ENCODE measurements around the gene LINGO1. TPM values are rescaled to one million over a fixed set of nuclear protein-coding genes. Genes with fewer than 3 reads are reported as not detected.
A peak's percentile ranks its signal among the peaks of the same experiment; 100 is the strongest.

The LINGO1 gene
- total RNA-seq, 1 experiment from 2014 or later, result 10.6 TPM

DNA sequence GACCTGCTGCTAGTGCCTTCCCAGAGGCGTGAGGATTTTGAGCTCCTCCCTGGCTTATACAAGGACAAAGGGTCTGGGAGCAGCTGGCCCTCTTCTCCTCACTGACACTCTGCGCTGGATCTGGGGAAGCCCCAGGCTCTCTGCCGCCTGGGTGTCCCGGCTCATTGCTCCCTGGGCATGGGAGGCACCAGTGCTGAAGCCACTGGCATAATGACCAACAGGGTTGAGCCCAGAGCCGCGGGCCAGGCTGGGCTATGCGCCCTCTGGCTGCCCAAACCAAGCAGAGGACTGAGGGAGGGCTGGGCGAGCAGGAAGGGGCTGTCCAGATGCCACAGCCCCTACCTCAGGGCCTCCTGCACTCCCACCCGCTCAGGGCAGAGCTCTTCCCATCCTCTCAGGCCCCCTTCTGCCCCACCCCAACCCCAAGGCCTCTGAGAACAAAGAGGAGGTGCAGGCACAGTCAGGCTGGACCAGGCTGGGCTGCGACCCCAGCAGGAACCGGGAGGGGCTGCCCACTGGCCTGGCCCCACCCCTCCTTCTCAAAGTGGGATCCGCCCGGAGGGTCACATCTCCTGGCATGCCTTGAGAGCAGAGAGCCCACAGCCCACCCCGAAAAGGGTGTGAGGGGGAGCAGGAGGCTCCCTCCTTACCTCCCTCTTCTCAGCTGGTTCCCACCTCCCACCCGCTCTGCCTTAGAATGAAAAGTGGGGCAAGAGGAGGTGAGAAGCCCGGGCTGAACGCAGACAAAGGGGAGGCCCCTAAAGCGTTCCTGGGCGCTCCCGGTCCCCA, 1.6 kb downstream of the LINGO1 start:
- H3K36me3 ChIP-seq (replicated peaks; ENCODE audit: control insufficient read depth, insufficient read depth, low read length), result no peaks in the 10 kb centered on the region; the same call in 1 of the 2 replicates
- peaks cover 7% of the 10 kb centered on the region for H3K27me3 ChIP-seq (ENCODE audit: control insufficient read depth, insufficient read depth, low read length)
- peak overlapping the region; percentile 58 for H3K4me3 ChIP-seq (ENCODE audit: insufficient read depth, low read depth, low read length)
- peak; percentile 89 for DNase-seq

DNA sequence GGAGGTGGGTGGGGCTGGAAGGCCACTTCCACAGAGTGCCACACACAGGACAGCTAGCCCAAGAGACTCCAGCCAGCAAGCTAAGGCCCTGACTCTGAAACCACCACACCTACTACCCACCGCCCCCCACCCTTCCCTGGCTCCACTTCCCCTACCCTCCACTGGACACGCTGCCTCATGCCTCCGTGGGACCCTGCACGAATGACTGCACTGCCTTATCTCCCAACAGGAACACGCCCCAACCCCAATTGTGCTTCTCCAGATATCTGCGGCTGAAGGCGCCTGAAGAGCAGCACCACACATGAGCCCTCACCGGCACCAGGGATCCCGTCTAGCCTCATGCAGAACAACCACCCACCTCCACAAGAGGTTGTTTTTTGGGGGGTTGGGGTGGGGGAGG, 2.7 kb downstream of the LINGO1 start:
- Histone ChIP-seq H3K36me3 (replicated peaks; ENCODE audit: control insufficient read depth, insufficient read depth, low read length) (no peaks in the 10 kb centered on the region; the same call in 1 of the 2 replicates), H3K4me3 (ENCODE audit: insufficient read depth, low read depth, low read length) (no peak overlapping the region), H3K27me3 (ENCODE audit: control insufficient read depth, insufficient read depth, low read length) (peaks cover 2% of the 10 kb centered on the region; the same call in 1 of the 2 replicates)
- DNase-seq, result peak; percentile 32

DNA sequence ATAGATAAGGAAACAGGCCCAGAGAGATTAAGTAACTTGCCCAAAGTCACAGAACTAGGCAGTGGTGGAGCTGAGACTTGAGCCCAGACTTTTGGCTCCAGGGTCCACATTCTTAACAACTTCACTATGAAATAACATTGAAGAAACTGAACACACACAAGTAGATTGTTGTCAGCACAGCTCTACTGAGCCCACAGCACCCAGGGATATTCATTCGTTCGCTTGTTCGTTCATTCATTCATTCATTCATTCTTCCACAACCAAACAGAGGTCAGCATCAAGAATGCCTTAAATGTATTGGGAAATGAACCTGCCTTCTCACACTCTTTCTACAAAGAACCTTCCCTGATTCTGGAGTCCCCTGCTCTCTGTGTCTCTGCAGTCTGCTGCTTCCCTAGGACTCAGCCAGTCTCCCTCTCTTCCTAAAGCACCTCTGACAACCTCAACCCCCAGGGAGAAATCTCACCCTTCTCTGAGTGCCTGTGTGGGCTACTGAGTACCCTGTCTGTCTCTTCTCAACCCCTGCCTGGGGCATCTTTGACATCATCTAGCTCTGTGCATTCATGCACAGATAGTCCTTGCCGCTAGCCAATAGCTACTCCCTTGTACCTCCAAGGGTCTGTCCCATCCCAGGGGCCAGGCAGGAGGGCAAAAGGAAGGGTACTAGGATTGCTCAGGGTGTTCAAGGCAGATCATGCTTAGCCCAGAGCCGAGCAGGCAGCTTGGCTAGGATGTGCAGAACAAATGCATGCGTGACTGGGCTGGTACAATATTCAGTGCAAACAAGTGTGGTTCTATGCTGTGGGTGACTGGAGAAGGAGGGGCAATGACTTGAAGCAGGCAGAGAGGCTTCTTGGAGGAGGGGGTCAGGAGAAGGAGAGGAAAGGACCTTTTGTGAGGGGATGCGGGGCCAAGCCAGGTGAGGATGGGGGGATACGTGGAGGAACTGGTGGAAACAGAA, 3.4 kb downstream of the LINGO1 start:
- Histone ChIP-seq H3K4me3 (ENCODE audit: insufficient read depth, low read depth, low read length) (no peak overlapping the region), H3K27me3 (ENCODE audit: control insufficient read depth, insufficient read depth, low read length) (peaks cover 2% of the 10 kb centered on the region; the same call in 1 of the 2 replicates), H3K36me3 (replicated peaks; ENCODE audit: control insufficient read depth, insufficient read depth, low read length) (no peaks in the 10 kb centered on the region; the same call in 1 of the 2 replicates)
- no peak for DNase-seq

DNA sequence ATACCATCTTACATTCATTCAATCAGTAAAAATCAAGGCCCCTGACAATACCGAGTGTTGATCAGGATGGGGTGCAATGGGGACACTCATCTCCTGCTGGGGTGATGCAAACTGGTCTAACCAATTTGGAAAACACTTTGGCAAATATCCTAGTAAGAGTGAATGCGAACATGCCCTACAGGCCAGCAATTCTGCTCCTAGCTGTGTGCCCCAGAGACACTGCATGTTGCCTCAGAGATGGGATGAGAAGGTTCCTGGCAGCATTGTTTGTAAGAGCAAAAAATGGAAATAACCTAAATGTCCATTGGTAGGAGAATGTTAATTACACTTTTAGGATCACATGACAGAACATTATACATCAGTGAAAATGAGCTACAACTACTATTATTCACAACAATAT, 4.7 kb downstream of the LINGO1 start:
- Histone ChIP-seq H3K4me3 (ENCODE audit: insufficient read depth, low read depth, low read length) (no peak overlapping the region), H3K36me3 (replicated peaks; ENCODE audit: control insufficient read depth, insufficient read depth, low read length) (no peaks in the 10 kb centered on the region; the same call in none of the 2 replicates), H3K27me3 (ENCODE audit: control insufficient read depth, insufficient read depth, low read length) (peaks cover 2% of the 10 kb centered on the region; the same call in 1 of the 2 replicates)
- DNase-seq, result no peak

DNA sequence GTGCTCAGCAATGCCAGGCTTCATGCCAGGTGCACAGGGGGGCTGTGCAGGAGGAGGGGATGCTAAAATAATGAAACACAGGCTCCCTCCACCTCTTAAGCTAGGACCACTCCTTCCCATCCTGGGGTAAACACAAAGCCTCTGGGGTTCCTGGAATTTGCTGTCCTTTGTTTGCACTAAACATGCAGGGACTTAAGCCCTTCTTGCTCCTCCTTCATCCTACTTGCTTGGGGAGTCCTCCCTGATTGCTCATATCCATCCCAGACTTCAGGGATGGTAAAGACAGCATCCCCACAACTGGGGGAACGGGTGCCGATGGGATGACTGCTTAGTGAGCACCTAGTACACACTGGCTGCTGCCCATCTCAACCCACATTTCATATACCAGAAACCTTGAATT, 5.1 kb downstream of the LINGO1 start:
- Histone ChIP-seq H3K36me3 (replicated peaks; ENCODE audit: control insufficient read depth, insufficient read depth, low read length) (no peaks in the 10 kb centered on the region; the same call in none of the 2 replicates), H3K27me3 (ENCODE audit: control insufficient read depth, insufficient read depth, low read length) (peaks cover 2% of the 10 kb centered on the region; the same call in 1 of the 2 replicates), H3K4me3 (ENCODE audit: insufficient read depth, low read depth, low read length) (no peak overlapping the region)
- peak; percentile 85 for DNase-seq

DNA sequence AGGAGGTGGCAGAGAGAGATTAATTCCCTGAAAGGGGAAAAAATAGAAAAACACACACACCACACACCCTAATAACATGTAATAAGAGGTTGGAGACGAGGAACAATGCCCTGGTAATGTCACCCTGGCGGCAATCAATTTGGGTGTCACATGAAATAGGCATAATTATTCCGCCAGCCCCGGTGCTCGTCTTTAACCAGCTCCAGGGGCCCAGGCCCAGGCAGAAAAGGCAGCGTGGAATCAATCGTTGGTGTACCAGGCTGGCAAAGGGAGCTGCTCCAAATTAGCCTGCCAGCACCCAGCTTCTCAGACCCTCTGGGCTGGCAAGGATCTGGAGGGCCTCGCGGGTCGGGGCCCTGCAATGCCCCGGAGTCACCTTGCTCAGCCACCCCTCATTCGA, 5.6 kb downstream of the LINGO1 start:
- no peak for DNase-seq
- Histone ChIP-seq H3K27me3 (ENCODE audit: control insufficient read depth, insufficient read depth, low read length) (peaks cover 2% of the 10 kb centered on the region; the same call in 1 of the 2 replicates), H3K36me3 (replicated peaks; ENCODE audit: control insufficient read depth, insufficient read depth, low read length) (no peaks in the 10 kb centered on the region; the same call in none of the 2 replicates), H3K4me3 (ENCODE audit: insufficient read depth, low read depth, low read length) (no peak overlapping the region)

DNA sequence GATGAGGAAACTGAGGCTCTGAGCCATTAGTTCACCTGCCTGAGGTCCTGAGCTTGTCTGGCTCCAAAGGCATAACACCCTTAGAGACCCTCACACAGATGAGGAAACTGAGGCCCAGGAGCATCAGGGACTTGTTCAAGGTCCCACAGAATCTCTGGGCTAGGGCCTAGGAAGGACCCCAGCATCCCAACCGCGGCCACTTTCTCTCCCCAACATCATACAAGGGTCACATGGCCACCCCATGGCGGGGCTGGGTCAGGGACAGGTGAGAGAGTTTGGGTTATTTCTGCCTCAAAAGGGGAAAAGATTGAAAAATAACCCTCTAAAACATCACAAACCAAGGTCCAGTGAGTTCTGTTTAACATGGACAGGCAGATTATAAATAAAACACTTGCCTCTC, 6.7 kb downstream of the LINGO1 start:
- Histone ChIP-seq H3K36me3 (replicated peaks; ENCODE audit: control insufficient read depth, insufficient read depth, low read length) (no peaks in the 10 kb centered on the region; the same call in none of the 2 replicates), H3K27me3 (ENCODE audit: control insufficient read depth, insufficient read depth, low read length) (no peaks in the 10 kb centered on the region), H3K4me3 (ENCODE audit: insufficient read depth, low read depth, low read length) (no peak overlapping the region)
- no peak for DNase-seq

DNA sequence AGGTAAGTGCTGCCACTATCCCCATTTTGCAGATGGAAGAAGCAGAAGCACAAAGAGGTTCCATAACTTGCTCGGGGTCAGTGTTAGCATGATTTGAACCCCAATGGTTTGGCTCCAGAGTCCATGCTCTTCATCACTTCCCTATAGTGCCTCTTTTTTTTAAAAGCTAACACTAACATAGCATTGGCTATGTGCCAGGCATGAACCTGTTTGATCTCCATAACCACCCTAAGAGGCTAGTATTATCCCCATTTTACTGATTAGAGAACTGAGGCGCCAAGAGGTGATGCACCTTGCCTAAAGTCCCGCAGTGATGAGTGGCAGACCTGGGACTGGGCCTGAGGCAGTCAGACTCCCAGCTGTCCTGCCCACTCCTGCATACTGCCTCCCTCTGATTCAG, 7.3 kb downstream of the LINGO1 start:
- peak; percentile 48 for DNase-seq
- Histone ChIP-seq H3K36me3 (replicated peaks; ENCODE audit: control insufficient read depth, insufficient read depth, low read length) (no peaks in the 10 kb centered on the region; the same call in none of the 2 replicates), H3K4me3 (ENCODE audit: insufficient read depth, low read depth, low read length) (no peak overlapping the region), H3K27me3 (ENCODE audit: control insufficient read depth, insufficient read depth, low read length) (no peaks in the 10 kb centered on the region)

DNA sequence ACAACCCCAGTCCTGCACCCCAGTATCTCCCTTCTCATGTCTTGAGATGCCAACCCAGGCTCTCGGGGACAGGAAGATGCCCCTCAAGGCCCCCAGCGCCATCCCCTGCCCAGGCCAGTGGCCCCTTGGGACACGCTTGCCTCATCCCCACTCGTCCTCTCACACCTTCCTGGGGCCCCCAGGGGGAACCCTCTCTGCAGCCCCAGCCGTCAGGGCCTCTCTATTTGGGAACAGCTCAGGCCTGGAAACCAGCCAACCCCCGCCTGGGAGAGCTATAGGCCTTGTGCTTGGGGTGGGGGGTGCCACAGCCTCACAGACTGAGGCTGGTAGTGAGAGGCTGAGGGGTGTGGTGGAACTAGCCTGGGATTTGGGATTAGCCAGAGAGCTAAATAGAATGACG, 7.8 kb downstream of the LINGO1 start:
- no peaks in the 10 kb centered on the region; the same call in none of the 2 replicates for H3K36me3 ChIP-seq (replicated peaks; ENCODE audit: control insufficient read depth, insufficient read depth, low read length)
- peak; percentile 72 for DNase-seq
- H3K4me3 ChIP-seq (ENCODE audit: insufficient read depth, low read depth, low read length), result no peak overlapping the region
- no peaks in the 10 kb centered on the region for H3K27me3 ChIP-seq (ENCODE audit: control insufficient read depth, insufficient read depth, low read length)

DNA sequence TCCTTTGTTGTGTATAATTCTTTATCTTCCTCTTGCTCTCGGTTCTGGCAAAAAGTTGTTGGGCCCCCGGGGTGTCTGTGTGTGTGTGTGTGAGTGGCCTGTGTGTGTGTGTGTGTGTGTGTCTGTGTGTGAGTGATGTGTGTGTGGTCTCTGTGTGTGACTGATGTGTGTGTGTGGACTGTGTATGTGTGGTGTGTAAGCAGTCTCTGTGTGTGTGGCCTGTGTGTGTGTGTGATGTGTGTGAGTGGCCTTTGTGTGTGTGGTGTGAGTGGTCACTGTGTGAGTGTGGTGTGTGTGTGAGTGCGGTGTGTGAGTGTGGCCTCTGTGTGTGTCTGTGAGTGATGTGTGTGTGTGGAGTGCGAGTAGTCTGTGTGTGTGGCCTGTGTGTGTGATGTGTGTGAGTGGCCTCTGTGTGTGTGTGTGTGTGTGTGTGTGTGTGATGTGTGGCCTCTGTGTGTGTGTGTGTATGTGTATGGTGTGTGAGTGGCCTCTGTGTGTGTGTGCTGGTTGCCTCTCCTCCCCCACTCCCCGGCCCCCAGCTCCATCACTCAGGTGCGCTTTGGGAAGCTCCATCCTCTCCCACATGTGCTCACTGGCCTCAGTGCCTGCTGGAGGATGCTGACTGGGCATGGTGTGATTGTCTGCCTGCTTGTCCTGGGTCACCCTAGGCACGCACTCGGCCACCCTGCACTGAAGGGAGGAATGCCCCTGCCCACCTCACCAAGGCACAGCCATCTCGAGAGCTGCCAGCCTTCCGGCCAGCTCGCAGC, 8.8 kb downstream of the LINGO1 start:
- DNase-seq, result peak; percentile 75
- H3K36me3 ChIP-seq (replicated peaks; ENCODE audit: control insufficient read depth, insufficient read depth, low read length), result no peaks in the 10 kb centered on the region; the same call in 1 of the 2 replicates
- H3K4me3 ChIP-seq (ENCODE audit: insufficient read depth, low read depth, low read length), result no peak overlapping the region
- H3K27me3 ChIP-seq (ENCODE audit: control insufficient read depth, insufficient read depth, low read length), result no peaks in the 10 kb centered on the region

DNA sequence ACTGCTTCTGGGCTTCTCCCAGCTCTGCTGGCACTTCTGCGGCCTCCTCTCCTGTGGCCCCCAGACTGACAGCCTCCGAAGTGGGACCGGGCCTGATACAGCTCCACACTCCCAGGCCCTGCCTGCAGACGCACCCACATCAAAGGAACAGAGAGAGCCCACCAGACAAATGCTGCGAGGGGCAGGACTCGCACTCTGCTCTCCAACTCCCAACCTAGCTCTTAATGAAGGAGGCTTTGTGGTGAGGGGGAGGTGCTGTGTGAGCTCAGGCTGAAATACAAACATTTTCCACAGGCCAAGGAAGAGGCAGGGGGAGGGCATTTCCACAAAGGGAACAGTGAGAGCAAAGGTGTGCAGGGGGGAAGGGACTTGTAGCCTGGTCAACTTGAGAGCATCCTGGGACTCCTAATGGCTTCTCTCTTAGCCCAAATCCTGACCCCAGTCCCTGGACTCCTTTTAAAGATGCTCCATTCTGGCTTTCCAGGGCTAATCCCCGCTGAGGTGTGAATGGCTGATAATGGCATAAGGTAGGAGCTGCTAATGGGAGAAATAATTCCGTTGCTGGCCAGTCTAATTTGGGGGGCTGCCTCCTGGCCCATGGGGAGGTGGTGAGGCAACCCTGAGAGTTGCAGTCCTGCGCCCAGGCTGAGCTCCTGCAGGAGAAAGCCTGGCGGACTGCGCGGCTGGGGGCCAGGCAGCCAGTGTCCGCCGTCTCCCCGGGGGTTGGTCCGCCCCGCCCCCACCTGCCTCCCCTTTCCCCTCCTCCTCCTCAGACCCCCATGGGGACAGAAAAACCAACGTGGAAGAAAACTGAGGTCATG, 9.6 kb downstream of the LINGO1 start:
- Histone ChIP-seq H3K27me3 (ENCODE audit: control insufficient read depth, insufficient read depth, low read length) (no peaks in the 10 kb centered on the region), H3K4me3 (ENCODE audit: insufficient read depth, low read depth, low read length) (no peak overlapping the region), H3K36me3 (replicated peaks; ENCODE audit: control insufficient read depth, insufficient read depth, low read length) (no peaks in the 10 kb centered on the region; the same call in 1 of the 2 replicates)
- peak; percentile 91 for DNase-seq

DNA sequence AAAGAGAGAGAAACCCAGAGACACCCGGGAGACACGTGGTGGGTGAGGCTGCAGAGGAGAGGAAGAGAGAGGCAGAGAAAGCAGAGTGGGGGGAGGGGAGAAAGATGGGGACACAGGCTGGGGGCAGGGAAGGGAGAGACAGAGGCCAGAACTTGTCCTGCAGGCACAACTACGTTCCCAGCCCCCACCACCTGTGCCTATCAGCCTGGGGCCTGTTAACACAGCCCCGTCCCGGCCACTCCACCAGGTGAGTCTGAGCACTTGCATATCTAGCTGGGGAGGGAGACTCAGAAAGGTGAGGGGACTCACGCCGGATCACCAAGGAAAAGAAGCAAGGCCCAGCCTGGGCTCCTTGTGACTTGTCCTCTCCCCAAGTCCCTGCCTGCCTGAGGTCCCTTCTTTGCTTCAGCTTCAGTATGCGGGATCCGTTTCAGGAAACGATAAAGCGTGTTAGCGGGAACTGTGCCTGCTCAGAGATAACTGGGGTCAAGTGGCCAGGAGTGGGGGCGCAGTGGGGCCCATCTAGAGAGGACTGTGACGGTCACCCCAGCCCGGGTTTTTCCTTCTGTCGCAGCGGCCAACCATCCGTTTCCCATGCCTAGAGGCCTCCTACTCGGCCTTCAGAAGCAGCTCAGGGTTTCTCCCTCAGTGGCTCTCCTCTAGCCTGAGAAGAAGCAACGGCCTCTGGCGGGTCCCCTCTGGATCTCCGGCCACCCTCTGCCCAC, 10.3 kb downstream of the LINGO1 start:
- Histone ChIP-seq H3K4me3 (ENCODE audit: insufficient read depth, low read depth, low read length) (no peak overlapping the region), H3K27me3 (ENCODE audit: control insufficient read depth, insufficient read depth, low read length) (no peaks in the 10 kb centered on the region), H3K36me3 (replicated peaks; ENCODE audit: control insufficient read depth, insufficient read depth, low read length) (no peaks in the 10 kb centered on the region; the same call in 1 of the 2 replicates)
- peak; percentile 81 for DNase-seq

DNA sequence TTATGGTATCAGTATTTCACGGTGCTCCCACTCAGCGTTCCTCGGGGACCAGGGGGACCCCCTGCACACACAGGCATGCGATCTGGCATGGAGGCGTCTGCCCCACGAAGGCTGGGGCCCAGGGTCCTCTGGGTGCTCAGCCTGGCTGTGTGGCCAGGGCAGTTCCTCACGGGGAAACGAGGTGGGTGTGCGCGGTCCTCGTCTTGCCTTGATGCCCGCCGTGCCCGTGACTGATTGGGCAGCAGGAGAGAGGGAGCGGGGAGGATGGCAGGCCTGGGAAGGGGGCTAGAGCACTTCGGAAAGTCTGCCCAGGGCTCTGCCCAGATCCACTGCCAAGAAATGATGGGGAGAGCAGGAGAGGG, 10.9 kb downstream of the LINGO1 start:
- Histone ChIP-seq H3K4me3 (ENCODE audit: insufficient read depth, low read depth, low read length) (no peak overlapping the region), H3K27me3 (ENCODE audit: control insufficient read depth, insufficient read depth, low read length) (no peaks in the 10 kb centered on the region), H3K36me3 (replicated peaks; ENCODE audit: control insufficient read depth, insufficient read depth, low read length) (no peaks in the 10 kb centered on the region; the same call in 1 of the 2 replicates)
- no peak for DNase-seq
